Thoracic aorta (tissue), 2 donors: ENCODE measurements around the gene CLASP1. TPM values are rescaled to one million over a fixed set of nuclear protein-coding genes. Genes with fewer than 3 reads are reported as not detected.
"Not testable (repeated sequence)": the region's sequence is repeated elsewhere in the genome, so short reads cannot be mapped to it uniquely, and the experiment has no call there.

Source experiments
- ATAC-seq: fragments of 150-250 bp; one replicate; pipeline ENCODE4 v1.8.0; 2017; ENCODE audit warnings: low read depth; ENCODE audit not compliant: insufficient number of reproducible peaks, low FRiP score
- DNase-seq: peaks from one replicate; pipeline ENCODE4 v3.0.0-alpha.2; 2020; ENCODE audit warnings: low spot score
- H3K27ac ChIP-seq, 2 donors: fragments of 200-600 bp; sonication (generic); 1 replicate in 1 of 2; 2 replicates in 1 of 2; pipeline ENCODE4 v1.5.1; 2016; ENCODE audit warnings: mild to moderate bottlenecking in 2 of 2, moderate library complexity in 2 of 2
- H3K27me3 ChIP-seq: fragments of 200-600 bp; sonication (generic); replicated peaks from 2 replicates; pipeline ENCODE4 v1.6.0; 2016; ENCODE audit warnings: mild to moderate bottlenecking; ENCODE audit not compliant: insufficient read depth
- H3K36me3 ChIP-seq: fragments of 200-600 bp; sonication (generic); one replicate; pipeline ENCODE4 v1.5.1; 2016
- H3K4me1 ChIP-seq, 2 donors: fragments of 200-600 bp; sonication (generic); 1 replicate in 1 of 2; 2 replicates in 1 of 2; pipeline versions ENCODE4 v1.5.1 to v1.6.0; 2016; ENCODE audit warnings: low read depth in 2 of 2, mild to moderate bottlenecking in 1 of 2; ENCODE audit not compliant: control insufficient read depth in 1 of 2
- H3K4me3 ChIP-seq: fragments of 200-600 bp; sonication (generic); 2 replicates; pipeline ENCODE4 v1.5.1; 2016; ENCODE audit warnings: mild to moderate bottlenecking
- H3K9me3 ChIP-seq: fragments of 200-600 bp; sonication (generic); 2 replicates; pipeline ENCODE4 v1.5.1; 2016
- CTCF ChIP-seq: fragments of 200-600 bp; sonication (generic); IDR thresholded peaks from one replicate; pipeline ENCODE4 v1.5.1; 2019; ENCODE audit warnings: antibody characterized with exemption
- total RNA-seq, 2 donors: library from RNA; depleted of rRNA; stranded (reverse); fragments of >200 nt; gene quantifications; one replicate each; pipeline versions ENCODE4 v1.1.0 to v1.2.3, GENCODE V29; 2016

Gene CLASP1
- total RNA-seq, 2 donors from 2014 or later = 69.7 to 113 TPM

- no peak for DNase-seq
- no peak overlapping the region for H3K4me3 ChIP-seq
- H3K36me3 ChIP-seq = peaks cover 29% of the 10 kb centered on the region
- H3K27me3 ChIP-seq = no peaks in the 10 kb centered on the region
- H3K27ac ChIP-seq = no peak overlapping the region
- H3K4me1 ChIP-seq = peaks cover 0 to 7% of the 10 kb centered on the region in 2 donors
- no peak for TF ChIP-seq CTCF
- no peak for ATAC-seq
- no peaks in the 10 kb centered on the region for H3K9me3 ChIP-seq
Measured at GRCh38 chr2:121450301-121450700, 199.0 kb downstream of the CLASP1 start.

- Histone ChIP-seq H3K36me3 (peaks cover 45% of the 10 kb centered on the region), H3K27ac (no peak overlapping the region), H3K4me1 (no peaks in the 10 kb centered on the region), H3K4me3 (no peak overlapping the region), H3K9me3 (no peaks in the 10 kb centered on the region), H3K27me3 (no peaks in the 10 kb centered on the region)
- TF ChIP-seq CTCF = no peak
- ATAC-seq = no peak
- no peak for DNase-seq
Measured at GRCh38 chr2:121446647-121447241, 202.5 kb downstream of the CLASP1 start.

GRCh38 chr2:121442889-121443288 lies 206.4 kb downstream of the CLASP1 start:
- no peaks in the 10 kb centered on the region for H3K9me3 ChIP-seq
- H3K4me1 ChIP-seq = no peaks in the 10 kb centered on the region
- no peak for TF ChIP-seq CTCF
- no peak overlapping the region for H3K4me3 ChIP-seq
- no peak for DNase-seq
- H3K27me3 ChIP-seq = no peaks in the 10 kb centered on the region
- no peak overlapping the region for H3K27ac ChIP-seq
- H3K36me3 ChIP-seq = peaks cover 37% of the 10 kb centered on the region
- no peak for ATAC-seq

GRCh38 chr2:121438290-121438689 lies 211.0 kb downstream of the CLASP1 start:
- H3K36me3 ChIP-seq, H3K4me1 ChIP-seq, DNase-seq, H3K9me3 ChIP-seq, H3K27me3 ChIP-seq, H3K27ac ChIP-seq, ATAC-seq, H3K4me3 ChIP-seq: not testable (repeated sequence)

GRCh38 chr2:121436918-121437317 lies 212.3 kb downstream of the CLASP1 start:
- ATAC-seq (no peak), DNase-seq (no peak)
- Histone ChIP-seq H3K4me3 (no peak overlapping the region), H3K9me3 (no peaks in the 10 kb centered on the region), H3K27ac (no peak overlapping the region), H3K4me1 (no peaks in the 10 kb centered on the region), H3K27me3 (no peaks in the 10 kb centered on the region), H3K36me3 (peaks cover 6% of the 10 kb centered on the region)
- no peak for TF ChIP-seq CTCF

GRCh38 chr2:121435790-121436189 lies 213.5 kb downstream of the CLASP1 start:
- DNase-seq (no peak), ATAC-seq (no peak)
- peaks cover 6% of the 10 kb centered on the region for H3K36me3 ChIP-seq
- no peak for TF ChIP-seq CTCF
- H3K4me1 ChIP-seq = no peaks in the 10 kb centered on the region
- H3K4me3 ChIP-seq = no peak overlapping the region
- no peak overlapping the region for H3K27ac ChIP-seq
- H3K27me3 ChIP-seq = no peaks in the 10 kb centered on the region
- H3K9me3 ChIP-seq = no peaks in the 10 kb centered on the region
